ENCODE data around the gene TGIF1. TPM values are rescaled to one million over a fixed set of nuclear protein-coding genes. Genes with fewer than 3 reads are reported as not detected.
A peak's percentile ranks its signal among the peaks of the same experiment; 100 is the strongest.

TGIF1 gene
- total and polyA plus RNA-seq, 5 donors from 2014 or later: 37.3 to 86.8 (median 43.5) TPM

DNA sequence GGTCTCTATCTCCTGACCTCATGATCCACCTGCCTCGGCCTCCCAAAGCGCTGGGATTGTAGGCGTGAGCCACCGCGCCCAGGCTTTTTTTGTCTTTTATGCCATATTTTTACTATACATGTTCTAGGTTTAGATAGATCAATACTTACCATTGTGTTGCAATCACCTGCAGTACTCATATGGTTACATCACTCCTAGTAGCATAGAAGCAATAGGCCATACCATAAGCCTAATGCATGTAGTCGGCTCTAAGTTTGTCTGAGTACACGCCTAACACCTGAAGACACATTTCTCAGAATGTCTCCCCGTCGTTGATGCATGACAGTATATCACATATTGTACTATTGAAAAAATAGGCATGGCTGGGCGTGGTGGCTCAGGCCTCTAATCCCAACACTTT is 27.1 kb upstream of the TGIF1 start:
- no peaks in the 10 kb centered on the region for H3K36me3 Mint-ChIP-seq
- ATAC-seq (ENCODE audit: low read depth in 2 of 2) (no peak), DNase-seq (no peak)
- peaks cover 0 to 5% (median 0%) of the 10 kb centered on the region in 7 donors for H3K9me3 Mint-ChIP-seq
- H3K4me1 Mint-ChIP-seq: no peaks in the 10 kb centered on the region
- Histone ChIP-seq H3K27ac (ENCODE audit: insufficient read depth, low read length, poor library complexity, severe bottlenecking) (no peak overlapping the region), H3K9me3 (ENCODE audit: control insufficient read depth in 2 of 2, low read length in 2 of 2) (no peaks in the 10 kb centered on the region), H3K36me3 (ENCODE audit: control insufficient read depth, insufficient read depth, low read length) (no peaks in the 10 kb centered on the region), H3K4me3 (ENCODE audit: low read depth, low read length) (no peak overlapping the region), H3K27me3 (ENCODE audit: control insufficient read depth, insufficient read depth, low read length) (no peaks in the 10 kb centered on the region), H3K4me1 (ENCODE audit: control insufficient read depth, insufficient read depth, low read length, poor library complexity, severe bottlenecking) (no peaks in the 10 kb centered on the region)
- H3K27ac Mint-ChIP-seq: no peak overlapping the region
- H3K27me3 Mint-ChIP-seq: peaks cover 6% of the 10 kb centered on the region
- no peak overlapping the region for H3K4me3 Mint-ChIP-seq

DNA sequence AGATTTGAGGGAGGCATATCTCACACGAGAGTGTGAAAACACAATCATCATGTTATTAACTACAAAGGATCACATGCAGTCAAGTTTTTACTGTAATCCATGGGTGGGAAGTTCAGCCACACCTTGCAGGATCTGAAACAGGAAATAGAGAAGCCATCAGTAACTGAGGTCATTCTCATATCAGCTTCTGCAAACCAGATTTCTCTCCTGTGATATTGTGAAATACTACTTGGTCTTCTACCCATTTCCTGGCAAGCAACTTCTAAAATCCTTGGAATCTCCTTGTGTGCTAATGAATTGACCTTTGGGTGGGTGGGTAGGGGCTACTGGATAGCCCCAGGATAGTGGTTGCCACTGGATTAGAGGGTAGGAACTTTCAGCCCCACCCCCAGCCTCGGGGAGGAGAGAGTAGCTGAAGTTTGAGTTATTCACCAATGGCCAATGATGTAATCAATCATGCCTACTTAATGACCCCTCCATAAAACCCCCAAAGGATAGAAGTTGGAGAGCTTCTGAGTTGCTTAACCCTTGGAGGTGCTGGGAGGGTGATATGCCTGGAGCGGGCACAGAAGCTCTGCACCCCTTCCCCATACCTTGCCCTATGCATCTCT is 25.6 kb upstream of the TGIF1 start:
- Mint-ChIP-seq H3K4me1 (no peaks in the 10 kb centered on the region), H3K4me3 (no peak overlapping the region), H3K27me3 (peaks cover 4% of the 10 kb centered on the region), H3K9me3 (peaks cover 0 to 2% (median 0%) of the 10 kb centered on the region in 7 donors), H3K36me3 (no peaks in the 10 kb centered on the region), H3K27ac (no peak overlapping the region)
- no peaks in the 10 kb centered on the region for H3K27me3 ChIP-seq (ENCODE audit: control insufficient read depth, insufficient read depth, low read length)
- H3K4me3 ChIP-seq (ENCODE audit: low read depth, low read length): no peak overlapping the region
- DNase-seq: no peak
- H3K4me1 ChIP-seq (ENCODE audit: control insufficient read depth, insufficient read depth, low read length, poor library complexity, severe bottlenecking): no peaks in the 10 kb centered on the region
- no peak overlapping the region for H3K27ac ChIP-seq (ENCODE audit: insufficient read depth, low read length, poor library complexity, severe bottlenecking)
- H3K36me3 ChIP-seq (ENCODE audit: control insufficient read depth, insufficient read depth, low read length): no peaks in the 10 kb centered on the region
- ATAC-seq (ENCODE audit: low read depth in 2 of 2): no peak
- H3K9me3 ChIP-seq (ENCODE audit: control insufficient read depth in 2 of 2, low read length in 2 of 2): no peaks in the 10 kb centered on the region

- Histone ChIP-seq H3K36me3 (ENCODE audit: control insufficient read depth, insufficient read depth, low read length) (no peaks in the 10 kb centered on the region), H3K27me3 (ENCODE audit: control insufficient read depth, insufficient read depth, low read length) (no peaks in the 10 kb centered on the region), H3K4me1 (ENCODE audit: control insufficient read depth, insufficient read depth, low read length, poor library complexity, severe bottlenecking) (no peaks in the 10 kb centered on the region), H3K4me3 (ENCODE audit: low read depth, low read length) (no peak overlapping the region), H3K9me3 (ENCODE audit: control insufficient read depth in 2 of 2, low read length in 2 of 2) (no peaks in the 10 kb centered on the region), H3K27ac (ENCODE audit: insufficient read depth, low read length, poor library complexity, severe bottlenecking) (no peak overlapping the region)
- Mint-ChIP-seq H3K27me3 (no peaks in the 10 kb centered on the region), H3K4me3 (no peak overlapping the region), H3K27ac (no peak overlapping the region), H3K9me3 (peaks cover 0 to 2% (median 0%) of the 10 kb centered on the region in 7 donors), H3K36me3 (no peaks in the 10 kb centered on the region), H3K4me1 (no peaks in the 10 kb centered on the region)
- DNase-seq (no peak), ATAC-seq (ENCODE audit: low read depth in 2 of 2) (no peak)
These were observed 24.9 kb upstream of the TGIF1 start for GRCh38 chr18:3425030-3425429.

DNA sequence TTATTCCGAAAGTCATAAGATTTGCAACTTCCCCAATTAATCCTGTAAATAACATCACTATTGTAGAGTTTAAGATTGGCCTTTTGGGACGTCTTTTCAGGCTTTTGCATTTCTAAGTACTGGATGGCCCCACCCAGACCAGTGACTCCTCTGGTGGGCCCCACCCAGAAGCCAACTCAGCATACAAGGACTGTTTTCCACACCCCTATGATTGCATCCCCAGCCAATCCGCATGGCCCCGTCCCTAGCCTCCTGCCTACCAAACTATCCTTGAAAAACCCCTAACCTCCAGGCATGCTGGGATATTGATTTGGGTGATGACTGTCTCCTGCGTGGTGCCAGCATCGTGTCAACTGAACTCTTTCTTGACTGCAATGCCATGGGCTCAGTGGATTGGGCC is 24.5 kb upstream of the TGIF1 start:
- H3K4me3 Mint-ChIP-seq: no peak overlapping the region

DNA sequence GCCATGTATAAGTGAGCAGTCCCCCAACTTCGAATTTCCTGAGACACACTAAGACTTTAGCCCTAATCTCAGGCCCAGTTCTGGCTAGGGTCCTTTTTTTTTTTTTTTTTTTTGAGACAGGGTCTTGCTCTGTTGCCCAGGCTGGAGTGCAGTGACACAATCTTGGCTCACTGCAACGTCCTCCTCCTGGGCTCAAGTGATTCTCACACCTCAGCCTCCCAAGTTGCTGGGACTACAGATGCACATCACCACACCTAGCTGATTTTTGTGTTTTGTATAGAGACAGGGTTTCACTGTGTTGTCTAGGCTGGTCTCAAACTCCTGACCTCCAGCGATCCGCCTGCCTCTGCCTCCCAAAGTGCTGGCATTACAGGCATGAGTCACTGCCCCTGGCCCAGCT is 23.9 kb upstream of the TGIF1 start:
- no peak for ATAC-seq (ENCODE audit: low read depth in 2 of 2)
- no peak overlapping the region for H3K27ac Mint-ChIP-seq

More for the DNA sequence above, 24.5 kb upstream of the TGIF1 start:
- Histone ChIP-seq H3K36me3 (ENCODE audit: control insufficient read depth, insufficient read depth, low read length) (no peaks in the 10 kb centered on the region), H3K9me3 (ENCODE audit: control insufficient read depth in 2 of 2, low read length in 2 of 2) (no peaks in the 10 kb centered on the region), H3K4me3 (ENCODE audit: low read depth, low read length) (no peak overlapping the region), H3K4me1 (ENCODE audit: control insufficient read depth, insufficient read depth, low read length, poor library complexity, severe bottlenecking) (no peaks in the 10 kb centered on the region), H3K27ac (ENCODE audit: insufficient read depth, low read length, poor library complexity, severe bottlenecking) (no peak overlapping the region), H3K27me3 (ENCODE audit: control insufficient read depth, insufficient read depth, low read length) (no peaks in the 10 kb centered on the region)
- H3K36me3 Mint-ChIP-seq: no peaks in the 10 kb centered on the region
- H3K27ac Mint-ChIP-seq: no peak overlapping the region
- H3K4me1 Mint-ChIP-seq: no peaks in the 10 kb centered on the region
- no peak for ATAC-seq (ENCODE audit: low read depth in 2 of 2)
- H3K27me3 Mint-ChIP-seq: no peaks in the 10 kb centered on the region
- H3K9me3 Mint-ChIP-seq: peaks cover 0 to 2% (median 0%) of the 10 kb centered on the region in 7 donors
- DNase-seq: no peak

DNA sequence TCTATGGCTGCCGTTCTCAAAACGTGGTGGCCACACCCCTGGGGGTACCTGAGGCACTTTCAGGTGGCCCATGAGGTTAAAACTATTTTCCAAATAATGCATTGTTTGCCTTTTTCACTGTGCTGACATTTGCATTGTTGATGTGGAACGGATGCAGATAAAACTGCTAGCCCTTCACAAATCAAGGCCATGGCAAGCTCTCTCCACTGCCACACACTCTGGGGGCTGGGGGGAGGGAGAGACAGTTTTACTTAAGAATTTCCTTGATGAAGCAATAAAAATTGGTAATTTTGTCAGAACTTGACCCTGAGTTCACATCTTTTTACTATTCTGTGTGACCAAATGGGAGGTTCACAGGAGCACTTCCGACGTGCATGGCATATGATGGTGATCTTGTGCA is 22.0 kb upstream of the TGIF1 start:
- no peak overlapping the region for H3K27ac ChIP-seq (ENCODE audit: insufficient read depth, low read length, poor library complexity, severe bottlenecking)
- H3K9me3 ChIP-seq (ENCODE audit: control insufficient read depth in 2 of 2, low read length in 2 of 2): no peaks in the 10 kb centered on the region
- no peaks in the 10 kb centered on the region for H3K27me3 Mint-ChIP-seq
- H3K27ac Mint-ChIP-seq: peak overlapping the region in 1 of 3 donors; percentile 48
- H3K4me1 Mint-ChIP-seq: no peaks in the 10 kb centered on the region
- H3K27me3 ChIP-seq (ENCODE audit: control insufficient read depth, insufficient read depth, low read length): no peaks in the 10 kb centered on the region
- ATAC-seq (ENCODE audit: low read depth in 2 of 2) (no peak), DNase-seq (no peak)
- no peak overlapping the region for H3K4me3 Mint-ChIP-seq
- H3K36me3 ChIP-seq (ENCODE audit: control insufficient read depth, insufficient read depth, low read length): no peaks in the 10 kb centered on the region
- no peaks in the 10 kb centered on the region for H3K36me3 Mint-ChIP-seq
- no peaks in the 10 kb centered on the region for H3K9me3 Mint-ChIP-seq
- H3K4me3 ChIP-seq (ENCODE audit: low read depth, low read length): no peak overlapping the region
- H3K4me1 ChIP-seq (ENCODE audit: control insufficient read depth, insufficient read depth, low read length, poor library complexity, severe bottlenecking): no peaks in the 10 kb centered on the region

More for the DNA sequence above, 23.9 kb upstream of the TGIF1 start:
- no peak overlapping the region for H3K27ac ChIP-seq (ENCODE audit: insufficient read depth, low read length, poor library complexity, severe bottlenecking)
- no peaks in the 10 kb centered on the region for H3K9me3 Mint-ChIP-seq
- H3K27me3 Mint-ChIP-seq: no peaks in the 10 kb centered on the region
- no peaks in the 10 kb centered on the region for H3K27me3 ChIP-seq (ENCODE audit: control insufficient read depth, insufficient read depth, low read length)
- H3K4me3 Mint-ChIP-seq: no peak overlapping the region
- no peaks in the 10 kb centered on the region for H3K36me3 ChIP-seq (ENCODE audit: control insufficient read depth, insufficient read depth, low read length)
- no peaks in the 10 kb centered on the region for H3K9me3 ChIP-seq (ENCODE audit: control insufficient read depth in 2 of 2, low read length in 2 of 2)
- no peaks in the 10 kb centered on the region for H3K36me3 Mint-ChIP-seq
- no peak for DNase-seq
- no peaks in the 10 kb centered on the region for H3K4me1 ChIP-seq (ENCODE audit: control insufficient read depth, insufficient read depth, low read length, poor library complexity, severe bottlenecking)
- H3K4me1 Mint-ChIP-seq: no peaks in the 10 kb centered on the region
- no peak overlapping the region for H3K4me3 ChIP-seq (ENCODE audit: low read depth, low read length)

DNA sequence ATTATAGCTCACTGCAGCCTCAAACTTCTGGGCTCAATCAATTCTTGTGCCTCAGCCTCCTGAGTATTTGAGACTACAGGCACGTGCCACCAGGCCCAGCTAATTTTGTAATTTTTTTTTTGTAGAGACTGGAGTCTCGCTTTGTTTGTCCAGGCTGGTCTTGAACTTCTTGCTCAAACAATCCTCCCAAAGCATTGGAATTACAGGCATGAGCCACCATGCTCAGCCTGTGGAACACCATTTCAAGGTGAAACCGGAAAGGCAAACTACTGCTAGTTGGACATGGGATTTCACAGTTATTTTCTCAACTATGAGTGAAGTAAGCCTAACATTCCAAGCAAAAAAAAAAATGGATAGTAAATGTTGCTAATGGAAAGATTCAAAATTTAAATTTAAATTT is 20.9 kb upstream of the TGIF1 start:
- no peaks in the 10 kb centered on the region for H3K27me3 ChIP-seq (ENCODE audit: control insufficient read depth, insufficient read depth, low read length)
- H3K27ac Mint-ChIP-seq: no peak overlapping the region
- H3K4me3 Mint-ChIP-seq: no peak overlapping the region
- no peak overlapping the region for H3K4me3 ChIP-seq (ENCODE audit: low read depth, low read length)
- no peaks in the 10 kb centered on the region for H3K9me3 ChIP-seq (ENCODE audit: control insufficient read depth in 2 of 2, low read length in 2 of 2)
- ATAC-seq (ENCODE audit: low read depth in 2 of 2) (no peak), DNase-seq (no peak)
- no peaks in the 10 kb centered on the region for H3K36me3 ChIP-seq (ENCODE audit: control insufficient read depth, insufficient read depth, low read length)
- H3K9me3 Mint-ChIP-seq: no peaks in the 10 kb centered on the region
- H3K27ac ChIP-seq (ENCODE audit: insufficient read depth, low read length, poor library complexity, severe bottlenecking): no peak overlapping the region
- H3K4me1 Mint-ChIP-seq: no peaks in the 10 kb centered on the region
- H3K36me3 Mint-ChIP-seq: no peaks in the 10 kb centered on the region
- H3K4me1 ChIP-seq (ENCODE audit: control insufficient read depth, insufficient read depth, low read length, poor library complexity, severe bottlenecking): no peaks in the 10 kb centered on the region
- H3K27me3 Mint-ChIP-seq: no peaks in the 10 kb centered on the region

DNA sequence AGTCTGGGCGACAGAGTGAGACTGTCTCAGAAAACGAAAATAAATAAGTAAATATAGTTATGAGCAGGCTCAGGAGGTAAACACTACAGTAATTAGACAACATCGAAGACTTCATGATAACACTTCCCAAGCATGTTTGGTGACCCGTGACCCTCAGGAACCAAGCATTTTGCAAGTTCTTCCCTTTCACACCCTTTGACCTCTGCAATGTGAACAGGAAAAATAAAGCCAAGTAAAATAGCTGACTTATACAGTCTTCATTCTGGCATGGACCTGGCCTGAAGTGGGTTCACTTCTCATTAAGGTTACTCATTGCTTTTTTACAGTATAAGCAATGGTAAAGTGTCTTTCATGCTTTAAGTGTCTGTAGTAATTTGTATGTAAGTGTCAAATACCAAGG is 15.3 kb upstream of the TGIF1 start:
- no peak overlapping the region for H3K4me3 Mint-ChIP-seq
- Histone ChIP-seq H3K4me3 (ENCODE audit: low read depth, low read length) (no peak overlapping the region), H3K9me3 (ENCODE audit: control insufficient read depth in 2 of 2, low read length in 2 of 2) (no peaks in the 10 kb centered on the region), H3K36me3 (ENCODE audit: control insufficient read depth, insufficient read depth, low read length) (no peaks in the 10 kb centered on the region), H3K27ac (ENCODE audit: insufficient read depth, low read length, poor library complexity, severe bottlenecking) (no peak overlapping the region), H3K4me1 (ENCODE audit: control insufficient read depth, insufficient read depth, low read length, poor library complexity, severe bottlenecking) (no peaks in the 10 kb centered on the region), H3K27me3 (ENCODE audit: control insufficient read depth, insufficient read depth, low read length) (no peaks in the 10 kb centered on the region)
- no peak overlapping the region for H3K27ac Mint-ChIP-seq
- DNase-seq (no peak), ATAC-seq (ENCODE audit: low read depth in 2 of 2) (no peak)
- no peaks in the 10 kb centered on the region for H3K4me1 Mint-ChIP-seq
- H3K9me3 Mint-ChIP-seq: no peaks in the 10 kb centered on the region
- no peaks in the 10 kb centered on the region for H3K36me3 Mint-ChIP-seq
- peaks cover 5% of the 10 kb centered on the region for H3K27me3 Mint-ChIP-seq
